Psoas muscle (tissue), 8 donors: ENCODE data around the gene KLK5. TPM values are rescaled to one million over a fixed set of nuclear protein-coding genes. Genes with fewer than 3 reads are reported as not detected.
"Not testable (repeated sequence)": the region's sequence is repeated elsewhere in the genome, so short reads cannot be mapped to it uniquely, and the experiment has no call there.

ENCODE experiments used
- ATAC-seq, 4 donors: fragments of 200-7000 bp; cut with Tn5 transposase; one replicate each; pipeline ENCODE4 v1.9.1; 2020; ENCODE audit warnings: moderate library complexity in 3 of 4, mild to moderate bottlenecking in 2 of 4
- DNase-seq, 2 donors: peaks; one replicate each; pipeline ENCODE4 v3.0.0-alpha.2; 2020
- H3K27ac ChIP-seq: fragments of 200-600 bp; one replicate; pipeline ENCODE4 v1.8.0; 2022
- H3K27me3 ChIP-seq, 3 donors: fragments of 200-600 bp in 1 of 3; one replicate each; pipeline versions ENCODE4 v1.6.1 to v1.8.0; 2013 to 2022; ENCODE audit warnings: low read length in 2 of 3, mild to moderate bottlenecking in 2 of 3, moderate library complexity in 1 of 3; ENCODE audit not compliant: insufficient read depth in 3 of 3
- H3K36me3 ChIP-seq, 2 donors: fragments of 200-600 bp in 1 of 2; one replicate each; pipeline versions ENCODE4 v1.6.1 to v1.8.0; 2013 to 2022; ENCODE audit warnings: low read depth in 1 of 2, mild to moderate bottlenecking in 1 of 2, moderate library complexity in 1 of 2; ENCODE audit not compliant: insufficient read depth in 1 of 2
- H3K4me1 ChIP-seq: fragments of 200-600 bp; one replicate; pipeline ENCODE4 v1.8.0; 2022
- H3K4me3 ChIP-seq: fragments of 200-600 bp; one replicate; pipeline ENCODE4 v1.8.0; 2022; ENCODE audit warnings: mild to moderate bottlenecking
- H3K9me3 ChIP-seq: fragments of 200-600 bp; one replicate; pipeline ENCODE4 v1.8.0; 2022
- CTCF ChIP-seq: fragments of 200-600 bp; IDR thresholded peaks from one replicate; pipeline ENCODE4 v1.8.0; 2022; ENCODE audit warnings: antibody characterized with exemption
- whole genome bisulfite sequencing, 3 donors: extraction: QIAGEN DNeasy Blood & Tissue Kit; methylation state at CpG; one replicate each; pipeline versions ENCODE4 v1.1.6 to v1.1.7; 2013; 5-methylcytosine and 5-hydroxymethylcytosine counted together
- intact Hi-C, 2 donors: fragments of 100-400 bp; cut with DNase I; formaldehyde crosslinking; loops; one replicate each; pipeline versions ENCODE4 v1.11.0 to v1.14.2; 2022
- polyA plus RNA-seq, 3 donors: library from polyadenylated mRNA; stranded (reverse); fragments of 200-250 nt; gene quantifications; one replicate each; pipeline ENCODE4 v1.2.3, GENCODE V29; 2013
- total RNA-seq, 4 donors: library from RNA; stranded (reverse); fragmentation: NEBNext Ultra II Directional in 2 of 4; extraction: Animal tissue kit (Norgen Biotek cat#: 25700) in 2 of 4; gene quantifications; one replicate each; pipeline versions ENCODE4 v1.2.1 to v1.2.4, GENCODE V29; 2021 to 2023
- donor health status: healthy with polysubstance abuse.
- donor health status: DM: no; HTN: no; CAD: no; lungs with moderate emphysema.
- donor health status: Bipolar disorder and iron deficiency.
- donor health status: healthy.
- donor health status: DM: yes; HTN: yes; CAD: no.
- donor health status: DM: no; HTN: no; CAD: no.
- donor health status: DM: no; HTN: no; CAD: no.
- donor health status: DM: yes; HTN: yes; CAD: no.

KLK5 gene
- total and polyA plus RNA-seq, 7 donors: 0.05 TPM; not detected in 6

- intact Hi-C loops: no loop called here
- H3K36me3 ChIP-seq: no peaks in the 10 kb centered on the region
- H3K27ac ChIP-seq: no peak overlapping the region
- ATAC-seq: no peak
- TF ChIP-seq CTCF: no peak
- DNase-seq: no peak
- 27 to 45% (median 39%) methylated on average over 4 to 9 of the region's 9 CpGs for WGBS, 3 donors
- H3K9me3 ChIP-seq: no peaks in the 10 kb centered on the region
- H3K4me3 ChIP-seq: no peak overlapping the region
- H3K27me3 ChIP-seq: peaks cover 0 to 4% (median 3%) of the 10 kb centered on the region in 3 donors
- no peaks in the 10 kb centered on the region for H3K4me1 ChIP-seq
Observed at GRCh38 chr19:50974702-50975556, 22.1 kb upstream of the KLK5 start.

- H3K4me3 ChIP-seq: no peak overlapping the region
- H3K36me3 ChIP-seq: no peaks in the 10 kb centered on the region
- intact Hi-C loops: no loop called here
- WGBS, 3 donors: 67 to 75% (median 72%) methylated on average over 9 of the region's 9 CpGs
- no peak for ATAC-seq
- peaks cover 0 to 9% (median 0%) of the 10 kb centered on the region in 3 donors for H3K27me3 ChIP-seq
- H3K9me3 ChIP-seq: no peaks in the 10 kb centered on the region
- no peak for TF ChIP-seq CTCF
- no peak for DNase-seq
- H3K27ac ChIP-seq: no peak overlapping the region
- no peaks in the 10 kb centered on the region for H3K4me1 ChIP-seq
Observed at GRCh38 chr19:50972795-50973376, 20.0 kb upstream of the KLK5 start.

GRCh38 chr19:50969810-50970209 lies 17.0 kb upstream of the KLK5 start:
- DNase-seq, H3K36me3 ChIP-seq, H3K27ac ChIP-seq, ATAC-seq, H3K4me1 ChIP-seq, intact Hi-C loops, H3K4me3 ChIP-seq, H3K9me3 ChIP-seq, H3K27me3 ChIP-seq: not testable (repeated sequence)
- 65 to 84% (median 77%) methylated on average over 3 of the region's 3 CpGs for WGBS, 3 donors

- Histone ChIP-seq H3K27me3 (peaks cover 0 to 7% (median 0%) of the 10 kb centered on the region in 3 donors), H3K4me1 (no peaks in the 10 kb centered on the region), H3K36me3 (no peaks in the 10 kb centered on the region), H3K9me3 (no peaks in the 10 kb centered on the region), H3K4me3 (no peak within 1 kb of the TSS), H3K27ac (no peak within 1 kb of the TSS)
- no peak for TF ChIP-seq CTCF
- intact Hi-C loops: no loop called here
- ATAC-seq (no peak), DNase-seq (no peak)
- WGBS, 3 donors: 69 to 75% (median 73%) methylated on average over 18 to 19 of the region's 19 CpGs
Observed at GRCh38 chr19:50969413-50969760, 16.5 kb upstream of the KLK5 start, which contains the start of gene KLK6. TSS of gene KLK6 (minus strand) at chr19:50969591. CDS start at chr19:50968104, 1,487 bp downstream.

- no peak overlapping the region for H3K27ac ChIP-seq
- ATAC-seq (no peak), DNase-seq (no peak)
- no peaks in the 10 kb centered on the region for H3K4me1 ChIP-seq
- H3K4me3 ChIP-seq: no peak overlapping the region
- H3K36me3 ChIP-seq: no peaks in the 10 kb centered on the region
- TF ChIP-seq CTCF: no peak
- intact Hi-C loops: no loop called here
- H3K27me3 ChIP-seq: peaks cover 0 to 7% (median 0%) of the 10 kb centered on the region in 3 donors
- 25 to 33% (median 31%) methylated on average over 6 to 7 of the region's 7 CpGs for WGBS, 3 donors
- no peaks in the 10 kb centered on the region for H3K9me3 ChIP-seq
Observed at GRCh38 chr19:50968716-50969412, 16.0 kb upstream of the KLK5 start.
